Regular cardiac myocyte (primary cell): Measurements from ENCODE around the gene ZNF408. TPM values are rescaled to one million over a fixed set of nuclear protein-coding genes. Genes with fewer than 3 reads are reported as not detected.

Experiments used
- total RNA-seq: library from RNA; depleted of rRNA; stranded (reverse); fragments of >200 nt; gene quantifications from 2 replicates; pipeline ENCODE4 v1.2.3, GENCODE V29; 2014

ZNF408 gene
- 8.6 and 9.0 TPM in 2 replicates for total RNA-seq

DNA sequence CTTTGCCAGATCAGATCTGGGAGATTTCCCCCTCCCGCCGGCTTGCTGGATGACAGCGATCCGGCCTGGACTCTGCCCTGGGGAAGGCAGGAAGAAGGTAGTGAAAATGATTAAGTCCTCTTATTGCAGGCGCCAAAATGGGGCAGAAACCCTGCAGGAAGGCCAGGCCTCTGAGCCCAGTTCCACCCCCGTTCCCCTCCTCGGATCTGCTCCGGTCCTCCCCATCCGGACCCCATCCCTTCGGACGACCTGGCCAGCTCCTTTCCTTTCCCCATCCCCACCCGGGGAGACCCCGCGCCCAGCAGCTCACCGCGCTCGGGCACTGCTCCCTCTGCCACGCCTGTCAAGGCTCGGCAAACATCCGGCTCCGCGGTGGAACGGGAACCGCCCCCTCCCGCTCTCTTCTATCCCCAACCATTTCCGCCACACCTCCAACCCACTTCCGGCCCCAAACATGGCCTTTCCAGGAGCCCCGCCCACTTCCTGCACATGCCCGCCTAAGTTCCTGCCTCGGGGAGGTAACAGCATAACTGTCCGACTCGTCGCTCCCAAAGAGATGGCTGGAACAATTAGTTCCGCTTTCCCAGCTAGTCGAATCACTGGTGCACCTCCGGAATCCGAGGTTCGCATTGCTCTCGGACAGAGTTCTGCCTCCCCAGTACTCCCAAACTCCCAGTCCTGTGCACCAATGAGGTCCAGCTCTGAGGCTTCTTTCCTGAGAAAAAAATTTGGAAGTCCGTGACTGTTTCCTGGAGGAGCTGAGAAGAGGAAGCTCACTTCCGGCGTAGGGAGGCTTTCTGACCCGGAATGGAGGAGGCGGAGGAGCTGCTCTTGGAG lies at the start of gene ZNF408, which contains the start of gene ARHGAP1:
ZNF408 (plus strand) TSS at position 791 of the 837 bp plus-strand sequence; CDS start at position 808, 17 bp downstream.
ARHGAP1 (minus strand) TSS at position 379 of the 837 bp plus-strand sequence. CDS start 4,512 bp downstream, outside the sequence.

GRCh38 chr11:46719048-46719542 lies 18.3 kb downstream of the ZNF408 start, which contains the start of gene F2:
Gene F2 (plus strand): TSS chr11:46719213. CDS start chr11:46719236, 23 bp downstream.

Other genes with a start within 250 kb of the ZNF408 start
- gene AMBRA1, start 107.0 kb upstream of the ZNF408 start, total RNA-seq: 17.3 and 18.9 TPM in 2 replicates
- gene HARBI1, start 83.8 kb upstream of the ZNF408 start, total RNA-seq: 5.1 and 6.3 TPM in 2 replicates
- gene ATG13, start 83.5 kb upstream of the ZNF408 start, total RNA-seq: 43.5 and 49.3 TPM in 2 replicates
- 33.3 and 35.1 TPM in 2 replicates for gene ARHGAP1, start 412 bp upstream of the ZNF408 start, total RNA-seq
- gene F2, start 18.2 kb downstream of the ZNF408 start, total RNA-seq: 0.19 and 0.28 TPM in 2 replicates
- 55.5 and 85.3 TPM in 2 replicates for gene CKAP5, start 145.2 kb downstream of the ZNF408 start, total RNA-seq
- gene LRP4, start 217.5 kb downstream of the ZNF408 start, total RNA-seq: 5.1 and 6.5 TPM in 2 replicates
- gene CSTPP1, start 235.7 kb downstream of the ZNF408 start, total RNA-seq: 11.0 and 15.1 TPM in 2 replicates